K562 (cell line): ENCODE measurements around the gene AIPL1.

Experiments used
- CBX3 ChIP-seq, 2 experiments: IDR thresholded peaks; 1 replicate in 1 of 2; 2 replicates in 1 of 2; pipeline ENCODE4 v1.6.1; 2012; ENCODE audit warnings: inconsistent platforms in 2 of 2, low read length in 2 of 2, borderline replicate concordance in 1 of 2, control low read depth in 1 of 2
- CTCF ChIP-seq, 3 experiments: IDR thresholded peaks in 2 of 3; conservative IDR thresholded peaks in 1 of 3; 2 replicates each; pipeline ENCODE4 v1.5.1; 2011 to 2012; ENCODE audit warnings: low read length in 3 of 3, mild to moderate bottlenecking in 3 of 3, control low read depth in 2 of 3, improper control_type of control experiment in 1 of 3, inconsistent platforms in 1 of 3, low read depth in 1 of 3, mixed read lengths in 1 of 3, moderate library complexity in 1 of 3; ENCODE audit not compliant: insufficient read depth in 2 of 3
- EHMT2 ChIP-seq: fragments of 450-650 bp; IDR thresholded peaks from 2 replicates; pipeline ENCODE4 v1.6.1; 2018; ENCODE audit warnings: antibody characterized with exemption
- GTF3C2 ChIP-seq: IDR thresholded peaks from 3 replicates; pipeline ENCODE4 v1.6.1; 2011; ENCODE audit warnings: borderline replicate concordance, mild to moderate bottlenecking, moderate library complexity; ENCODE audit not compliant: insufficient read length; ENCODE audit errors: extremely low read depth
- POLR2AphosphoS5 ChIP-seq: IDR thresholded peaks from 2 replicates; pipeline ENCODE4 v1.6.1; 2011; ENCODE audit warnings: mild to moderate bottlenecking, low read depth, low read length, moderate library complexity; ENCODE audit not compliant: control insufficient read depth, insufficient read depth
- TF ChIP-seq, protein P1 (sequence below): IDR thresholded peaks from 2 replicates; pipeline ENCODE4 v1.6.1; 2016; ENCODE audit warnings: missing genetic modification characterization, missing compliant biosample characterization
- TF ChIP-seq, protein P2 (sequence below): sonication (generic); formaldehyde crosslinking; IDR thresholded peaks from 2 replicates; pipeline ENCODE4 v1.8.1; 2023; ENCODE audit warnings: mild to moderate bottlenecking, missing genetic modification reagents

DNA sequence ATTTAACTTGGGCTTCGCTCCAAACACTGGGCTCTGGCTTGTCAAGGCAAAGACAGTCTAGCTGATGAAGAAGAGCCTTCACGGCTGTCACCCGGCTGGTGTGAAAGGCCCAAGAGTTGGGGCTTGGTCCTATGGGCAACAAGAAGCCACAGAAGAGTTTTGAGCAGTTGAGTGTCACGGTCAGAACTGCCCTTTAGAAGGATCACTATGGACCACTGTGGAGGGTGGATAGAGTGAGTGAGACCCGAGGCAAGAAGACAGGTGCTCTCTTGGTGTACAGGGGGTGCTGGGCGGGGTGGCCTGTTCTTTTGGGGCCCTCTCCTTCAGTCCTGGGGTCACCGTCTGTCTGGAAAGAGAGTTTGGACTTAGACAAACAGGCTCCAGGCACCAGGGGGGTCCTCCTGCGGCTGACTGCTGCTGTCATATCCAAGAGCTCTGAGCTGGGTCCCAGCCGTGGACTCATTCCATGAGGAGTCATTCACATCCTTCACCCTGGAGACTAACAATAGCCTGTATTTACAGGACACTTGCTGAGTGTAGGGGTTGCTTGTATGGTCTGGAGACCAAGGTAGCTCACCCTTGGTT is 11.7 kb upstream of the AIPL1 start:
- TF ChIP-seq, protein P1, sequence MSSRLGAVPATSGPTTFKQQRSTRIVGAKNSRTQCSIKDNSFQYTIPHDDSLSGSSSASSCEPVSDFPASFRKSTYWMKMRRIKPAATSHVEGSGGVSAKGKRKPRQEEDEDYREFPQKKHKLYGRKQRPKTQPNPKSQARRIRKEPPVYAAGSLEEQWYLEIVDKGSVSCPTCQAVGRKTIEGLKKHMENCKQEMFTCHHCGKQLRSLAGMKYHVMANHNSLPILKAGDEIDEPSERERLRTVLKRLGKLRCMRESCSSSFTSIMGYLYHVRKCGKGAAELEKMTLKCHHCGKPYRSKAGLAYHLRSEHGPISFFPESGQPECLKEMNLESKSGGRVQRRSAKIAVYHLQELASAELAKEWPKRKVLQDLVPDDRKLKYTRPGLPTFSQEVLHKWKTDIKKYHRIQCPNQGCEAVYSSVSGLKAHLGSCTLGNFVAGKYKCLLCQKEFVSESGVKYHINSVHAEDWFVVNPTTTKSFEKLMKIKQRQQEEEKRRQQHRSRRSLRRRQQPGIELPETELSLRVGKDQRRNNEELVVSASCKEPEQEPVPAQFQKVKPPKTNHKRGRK, result no peak
- no peak for TF ChIP-seq GTF3C2
- no peak for TF ChIP-seq EHMT2
- no peak for TF ChIP-seq POLR2AphosphoS5
- TF ChIP-seq CBX3 (IDR thresholded peaks at IDR 0.05; ENCODE audit: borderline replicate concordance in 1 of 2, low read length in 2 of 2), result no peak
- TF ChIP-seq, protein P2, sequence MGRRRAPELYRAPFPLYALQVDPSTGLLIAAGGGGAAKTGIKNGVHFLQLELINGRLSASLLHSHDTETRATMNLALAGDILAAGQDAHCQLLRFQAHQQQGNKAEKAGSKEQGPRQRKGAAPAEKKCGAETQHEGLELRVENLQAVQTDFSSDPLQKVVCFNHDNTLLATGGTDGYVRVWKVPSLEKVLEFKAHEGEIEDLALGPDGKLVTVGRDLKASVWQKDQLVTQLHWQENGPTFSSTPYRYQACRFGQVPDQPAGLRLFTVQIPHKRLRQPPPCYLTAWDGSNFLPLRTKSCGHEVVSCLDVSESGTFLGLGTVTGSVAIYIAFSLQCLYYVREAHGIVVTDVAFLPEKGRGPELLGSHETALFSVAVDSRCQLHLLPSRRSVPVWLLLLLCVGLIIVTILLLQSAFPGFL (CRISPR knock-in tag), result no peak
- no peak for TF ChIP-seq CTCF (IDR thresholded peaks at IDR 0.05 in 2 of 3, conservative IDR thresholded peaks at IDR 0.05 in 1 of 3; ENCODE audit: insufficient read depth in 2 of 3, low read depth in 1 of 3, low read length in 3 of 3)
